PFSK-1 (cell line): ENCODE data around the gene APELA.

ENCODE experiments used
- FOXP2 ChIP-seq: optimal IDR thresholded peaks from 2 replicates; pipeline ENCODE3; 2011; ENCODE audit warnings: borderline replicate concordance, control low read depth, inconsistent platforms; ENCODE audit not compliant: insufficient read depth; ENCODE audit errors: extremely low read length, extremely low read depth
- POLR2AphosphoS5 ChIP-seq: IDR thresholded peaks from 2 replicates; pipeline ENCODE4 v1.6.1; 2012; ENCODE audit warnings: low read depth, mild to moderate bottlenecking, control low read depth, low read length, moderate library complexity
- REST ChIP-seq, 2 experiments: IDR thresholded peaks; 2 replicates each; pipeline versions ENCODE4 v1.6.1 to v1.8.0; 2011 to 2012; ENCODE audit warnings: low read depth in 2 of 2, low read length in 2 of 2, control low read depth in 1 of 2, inconsistent platforms in 1 of 2, mild to moderate bottlenecking in 1 of 2, moderate library complexity in 1 of 2; ENCODE audit not compliant: insufficient read depth in 1 of 2
- TAF1 ChIP-seq: IDR thresholded peaks from 2 replicates; pipeline ENCODE4 v1.6.1; 2012; ENCODE audit warnings: low read length, control low read depth, borderline replicate concordance; ENCODE audit not compliant: insufficient read depth

- TF ChIP-seq TAF1 (no peak), POLR2AphosphoS5 (no peak), REST (IDR thresholded peaks at IDR 0.05; ENCODE audit: insufficient read depth in 1 of 2, low read depth in 2 of 2, low read length in 2 of 2) (no peak), FOXP2 (no peak)
Observed at GRCh38 chr4:164904336-164904735, 27.4 kb downstream of the APELA start.
